ENCODE measurements around the gene CIBAR2.

The CIBAR2 gene

GRCh38 chr16:85145188-85145587 is 32.9 kb upstream of the CIBAR2 start:
- in situ Hi-C loops (cut with HindIII; ENCODE audit: low sequenced_read_pairs), result no loop called here
- TF ChIP-seq CTCF (IDR thresholded peaks at IDR 0.05; ENCODE audit: low read depth, low read length), result no peak

DNA sequence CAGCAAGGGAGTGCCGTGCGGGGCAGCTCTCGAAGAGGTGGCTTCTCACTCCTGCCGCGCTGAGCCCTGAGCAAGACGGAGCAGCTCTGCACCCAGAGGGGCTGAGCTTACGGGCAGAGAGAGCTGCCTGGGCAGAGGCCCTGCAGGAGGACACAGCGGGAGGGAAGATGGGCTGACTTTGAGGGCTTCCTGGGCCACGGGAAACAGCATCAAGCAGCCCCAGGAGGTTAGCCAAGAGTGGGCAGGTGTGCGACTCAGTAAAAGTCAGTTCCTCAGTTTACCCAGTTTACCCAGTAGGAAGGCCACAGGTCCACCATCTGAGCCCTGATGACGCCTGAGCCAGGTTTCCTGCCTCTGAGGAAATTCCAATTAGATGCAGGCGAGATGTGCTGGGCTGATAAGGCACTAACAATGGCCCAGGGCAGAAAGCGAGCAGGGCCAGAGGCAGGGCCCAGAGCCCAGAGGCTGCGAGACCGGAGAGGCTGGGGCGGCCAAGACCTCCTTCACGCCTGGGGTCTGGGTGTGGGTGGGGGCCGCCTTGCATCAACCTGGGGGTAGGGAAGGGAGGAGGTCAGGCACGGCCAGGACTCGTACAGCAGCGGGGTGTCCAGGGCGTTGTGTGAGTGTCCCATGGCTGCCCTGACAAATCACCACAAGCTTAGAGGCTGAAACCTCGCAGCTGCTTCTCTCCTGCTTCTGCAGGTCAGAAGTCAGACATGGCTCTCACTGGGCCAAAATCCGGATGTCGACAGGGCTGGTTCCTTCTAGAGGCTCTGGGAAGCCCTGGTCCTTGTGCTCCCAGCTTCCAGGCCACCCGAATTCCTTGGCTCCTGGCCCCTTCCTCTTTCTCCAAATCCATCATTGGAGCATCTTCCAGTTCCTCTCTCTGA is 32.0 kb upstream of the CIBAR2 start:
- no peak for DNase-seq (ENCODE audit: low read depth, low spot score)
- in situ Hi-C loops (cut with HindIII; ENCODE audit: low sequenced_read_pairs), result no loop called here
- H3K4me3 ChIP-seq (ENCODE audit: low read depth, low read length), result no peak overlapping the region
- TF ChIP-seq CTCF (IDR thresholded peaks at IDR 0.05; ENCODE audit: low read depth, low read length), result no peak

More at GRCh38 chr16:85145188-85145587, 32.9 kb upstream of the CIBAR2 start:
- no peak overlapping the region for H3K4me3 ChIP-seq (ENCODE audit: low read depth, low read length)
- no peak for DNase-seq (ENCODE audit: low read depth, low spot score)

DNA sequence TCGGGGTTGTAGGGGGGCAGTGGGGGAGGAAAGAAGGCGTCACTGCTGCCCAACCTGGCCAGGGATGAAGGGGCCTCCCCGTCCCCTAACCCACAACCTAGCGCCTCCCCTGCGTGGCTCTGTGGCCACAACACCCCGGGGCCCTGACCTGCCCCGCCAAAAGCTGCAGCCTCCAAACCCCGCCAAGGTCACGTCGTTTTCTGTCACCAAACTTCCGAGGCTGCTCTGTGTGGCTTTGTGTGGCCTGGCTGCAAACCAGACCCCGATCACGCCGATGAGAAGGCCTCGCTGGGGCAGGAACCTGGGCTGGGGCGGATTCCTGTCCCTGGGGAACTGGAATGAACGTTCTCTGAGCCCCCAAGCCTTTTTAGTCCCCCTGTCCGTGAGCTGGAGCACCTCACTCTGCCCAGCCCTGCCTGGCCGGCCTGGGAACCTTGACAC is 30.5 kb upstream of the CIBAR2 start:
- no peak overlapping the region for H3K4me3 ChIP-seq (ENCODE audit: low read depth, low read length)
- DNase-seq (ENCODE audit: low read depth, low spot score), result no peak
- in situ Hi-C loops (cut with HindIII; ENCODE audit: low sequenced_read_pairs), result no loop called here
- no peak for TF ChIP-seq CTCF (IDR thresholded peaks at IDR 0.05; ENCODE audit: low read depth, low read length)

GRCh38 chr16:85142129-85142513 is 29.8 kb upstream of the CIBAR2 start:
- in situ Hi-C loops (cut with HindIII; ENCODE audit: low sequenced_read_pairs), result no loop called here
- no peak overlapping the region for H3K4me3 ChIP-seq (ENCODE audit: low read depth, low read length)
- no peak for TF ChIP-seq CTCF (IDR thresholded peaks at IDR 0.05; ENCODE audit: low read depth, low read length)
- DNase-seq (ENCODE audit: low read depth, low spot score), result no peak

DNA sequence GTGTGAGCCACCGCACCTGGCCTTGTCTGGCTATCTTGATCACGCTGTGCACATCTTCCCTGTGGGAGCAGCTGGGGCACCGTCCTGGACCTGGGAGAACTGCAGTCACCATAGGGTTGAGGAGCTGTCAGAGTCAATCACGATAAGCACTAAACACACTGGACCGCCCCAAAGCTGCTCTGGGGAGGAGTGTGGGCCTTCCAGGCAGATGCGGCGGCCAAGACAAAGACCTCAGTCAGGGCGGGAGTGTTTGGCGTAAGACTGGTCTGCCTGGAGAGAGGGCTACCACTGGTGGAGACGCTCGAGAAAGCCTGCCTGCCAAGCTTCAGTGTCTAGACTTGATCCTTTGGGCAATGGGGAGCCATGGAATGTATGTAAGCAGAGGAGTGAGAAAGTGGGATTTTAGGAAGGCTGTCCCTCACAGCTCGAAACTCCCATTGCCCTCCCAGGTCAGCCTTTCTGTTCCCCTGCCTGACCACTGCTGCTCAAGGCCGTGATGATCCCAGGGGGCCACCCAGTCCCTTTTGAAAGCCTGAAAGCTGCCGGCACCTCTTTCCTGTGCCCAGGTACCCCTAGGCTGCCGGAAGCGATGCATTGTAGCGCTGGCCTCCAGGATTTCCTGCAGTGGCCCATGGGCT is 29.3 kb upstream of the CIBAR2 start:
- no peak for DNase-seq (ENCODE audit: low read depth, low spot score)
- in situ Hi-C loops (cut with HindIII; ENCODE audit: low sequenced_read_pairs), result no loop called here
- no peak overlapping the region for H3K4me3 ChIP-seq (ENCODE audit: low read depth, low read length)
- TF ChIP-seq CTCF (IDR thresholded peaks at IDR 0.05; ENCODE audit: low read depth, low read length), result no peak

- DNase-seq (ENCODE audit: low read depth, low spot score), result no peak
- in situ Hi-C loops (cut with HindIII; ENCODE audit: low sequenced_read_pairs), result no loop called here
- no peak for TF ChIP-seq CTCF (IDR thresholded peaks at IDR 0.05; ENCODE audit: low read depth, low read length)
- H3K4me3 ChIP-seq (ENCODE audit: low read depth, low read length), result no peak overlapping the region
Observed at GRCh38 chr16:85140455-85141012, 28.3 kb upstream of the CIBAR2 start.
